DND-41 (cell line): ENCODE measurements around the gene ADGRG7.

Experiments
- ATAC-seq: fragments of 200-7000 bp; cut with Tn5 transposase; 3 replicates; pipeline ENCODE4 v1.9.1; 2021; ENCODE audit warnings: low read depth; ENCODE audit not compliant: insufficient read depth
- DNase-seq: peaks from one replicate; pipeline ENCODE4 v3.0.0-alpha.2; 2020
- H2AFZ ChIP-seq: 2 replicates; pipeline ENCODE4 v1.6.0; 2012; ENCODE audit warnings: low read depth, low read length
- H3K27ac ChIP-seq: 2 replicates; pipeline ENCODE4 v1.5.1; 2012; ENCODE audit warnings: low read length, inconsistent platforms
- H3K27me3 ChIP-seq: fragments of 200-600 bp; sonication (generic); 2 replicates; pipeline ENCODE4 v1.6.0; 2012; ENCODE audit warnings: low read length, mild to moderate bottlenecking, inconsistent platforms; ENCODE audit not compliant: insufficient read depth, poor library complexity
- H3K36me3 ChIP-seq: 2 replicates; pipeline ENCODE4 v1.5.1; 2012; ENCODE audit warnings: low read length, inconsistent platforms; ENCODE audit not compliant: insufficient read depth
- H3K4me1 ChIP-seq: 2 replicates; pipeline ENCODE4 v1.5.1; 2012; ENCODE audit warnings: mild to moderate bottlenecking, low read length; ENCODE audit not compliant: insufficient read depth
- H3K4me2 ChIP-seq: 2 replicates; pipeline ENCODE4 v1.6.0; 2012; ENCODE audit warnings: mild to moderate bottlenecking, moderate library complexity, low read length, inconsistent platforms; ENCODE audit not compliant: insufficient read depth
- H3K4me3 ChIP-seq, 2 experiments: fragments of 200-600 bp in 1 of 2; shearing (Covaris generic) in 1 of 2; 2 replicates each; pipeline ENCODE4 v1.5.1; 2012 to 2016; ENCODE audit warnings: inconsistent platforms in 2 of 2, low read length in 2 of 2, mild to moderate bottlenecking in 2 of 2, low read depth in 1 of 2, moderate library complexity in 1 of 2
- H3K79me2 ChIP-seq: 2 replicates; pipeline ENCODE4 v1.6.0; 2012; ENCODE audit warnings: low read length, inconsistent platforms; ENCODE audit not compliant: insufficient read depth
- H3K9ac ChIP-seq: 2 replicates; pipeline ENCODE4 v1.6.0; 2012; ENCODE audit warnings: low read depth, mild to moderate bottlenecking, inconsistent platforms, low read length, moderate library complexity
- H3K9me3 ChIP-seq: 2 replicates; pipeline ENCODE4 v1.5.1; 2012; ENCODE audit warnings: low read length, moderate library complexity, mild to moderate bottlenecking, inconsistent platforms; ENCODE audit not compliant: insufficient read depth, severe bottlenecking
- H4K20me1 ChIP-seq: 2 replicates; pipeline ENCODE4 v1.6.0; 2012; ENCODE audit warnings: low read length; ENCODE audit not compliant: insufficient read depth
- EZH2 ChIP-seq: IDR thresholded peaks from 3 replicates; pipeline ENCODE4 v1.6.1; 2012; ENCODE audit warnings: borderline replicate concordance, low read depth, mild to moderate bottlenecking, moderate library complexity, low read length, inconsistent platforms; ENCODE audit not compliant: severe bottlenecking
- TF ChIP-seq, protein P1 (sequence below): IDR thresholded peaks from 2 replicates; pipeline ENCODE4 v1.5.1; 2012; ENCODE audit warnings: borderline replicate concordance, low read length, moderate library complexity, mild to moderate bottlenecking; ENCODE audit not compliant: poor library complexity, severe bottlenecking; ENCODE audit errors: extremely low read depth

ADGRG7 gene

GRCh38 chr3:100630664-100631063 lies 21.3 kb downstream of the ADGRG7 start:
- H3K4me2 ChIP-seq = no peak overlapping the region
- H3K9ac ChIP-seq = no peak overlapping the region
- no peak for TF ChIP-seq EZH2
- TF ChIP-seq, protein P1, sequence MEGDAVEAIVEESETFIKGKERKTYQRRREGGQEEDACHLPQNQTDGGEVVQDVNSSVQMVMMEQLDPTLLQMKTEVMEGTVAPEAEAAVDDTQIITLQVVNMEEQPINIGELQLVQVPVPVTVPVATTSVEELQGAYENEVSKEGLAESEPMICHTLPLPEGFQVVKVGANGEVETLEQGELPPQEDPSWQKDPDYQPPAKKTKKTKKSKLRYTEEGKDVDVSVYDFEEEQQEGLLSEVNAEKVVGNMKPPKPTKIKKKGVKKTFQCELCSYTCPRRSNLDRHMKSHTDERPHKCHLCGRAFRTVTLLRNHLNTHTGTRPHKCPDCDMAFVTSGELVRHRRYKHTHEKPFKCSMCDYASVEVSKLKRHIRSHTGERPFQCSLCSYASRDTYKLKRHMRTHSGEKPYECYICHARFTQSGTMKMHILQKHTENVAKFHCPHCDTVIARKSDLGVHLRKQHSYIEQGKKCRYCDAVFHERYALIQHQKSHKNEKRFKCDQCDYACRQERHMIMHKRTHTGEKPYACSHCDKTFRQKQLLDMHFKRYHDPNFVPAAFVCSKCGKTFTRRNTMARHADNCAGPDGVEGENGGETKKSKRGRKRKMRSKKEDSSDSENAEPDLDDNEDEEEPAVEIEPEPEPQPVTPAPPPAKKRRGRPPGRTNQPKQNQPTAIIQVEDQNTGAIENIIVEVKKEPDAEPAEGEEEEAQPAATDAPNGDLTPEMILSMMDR = no peak
- DNase-seq (no peak), ATAC-seq (no peak)
- H3K27ac ChIP-seq = no peak overlapping the region
- H3K79me2 ChIP-seq = no peaks in the 10 kb centered on the region
- H2AFZ ChIP-seq = no peak overlapping the region
- no peak overlapping the region for H3K4me3 ChIP-seq
- no peaks in the 10 kb centered on the region for H3K36me3 ChIP-seq
- no peaks in the 10 kb centered on the region for H4K20me1 ChIP-seq
- no peaks in the 10 kb centered on the region for H3K4me1 ChIP-seq
- no peaks in the 10 kb centered on the region for H3K9me3 ChIP-seq
- H3K27me3 ChIP-seq = no peaks in the 10 kb centered on the region

- no peak overlapping the region for H2AFZ ChIP-seq
- H3K4me2 ChIP-seq = no peak overlapping the region
- no peaks in the 10 kb centered on the region for H3K79me2 ChIP-seq
- no peaks in the 10 kb centered on the region for H4K20me1 ChIP-seq
- H3K27ac ChIP-seq = no peak overlapping the region
- H3K36me3 ChIP-seq = no peaks in the 10 kb centered on the region
- H3K4me1 ChIP-seq = no peaks in the 10 kb centered on the region
- no peak for ATAC-seq
- no peaks in the 10 kb centered on the region for H3K9me3 ChIP-seq
- TF ChIP-seq EZH2 = no peak
- TF ChIP-seq, protein P1 = no peak
- no peak overlapping the region for H3K4me3 ChIP-seq
- H3K9ac ChIP-seq = no peak overlapping the region
- no peaks in the 10 kb centered on the region for H3K27me3 ChIP-seq
- no peak for DNase-seq
Observed at GRCh38 chr3:100631236-100631635, 21.8 kb downstream of the ADGRG7 start.

DNA sequence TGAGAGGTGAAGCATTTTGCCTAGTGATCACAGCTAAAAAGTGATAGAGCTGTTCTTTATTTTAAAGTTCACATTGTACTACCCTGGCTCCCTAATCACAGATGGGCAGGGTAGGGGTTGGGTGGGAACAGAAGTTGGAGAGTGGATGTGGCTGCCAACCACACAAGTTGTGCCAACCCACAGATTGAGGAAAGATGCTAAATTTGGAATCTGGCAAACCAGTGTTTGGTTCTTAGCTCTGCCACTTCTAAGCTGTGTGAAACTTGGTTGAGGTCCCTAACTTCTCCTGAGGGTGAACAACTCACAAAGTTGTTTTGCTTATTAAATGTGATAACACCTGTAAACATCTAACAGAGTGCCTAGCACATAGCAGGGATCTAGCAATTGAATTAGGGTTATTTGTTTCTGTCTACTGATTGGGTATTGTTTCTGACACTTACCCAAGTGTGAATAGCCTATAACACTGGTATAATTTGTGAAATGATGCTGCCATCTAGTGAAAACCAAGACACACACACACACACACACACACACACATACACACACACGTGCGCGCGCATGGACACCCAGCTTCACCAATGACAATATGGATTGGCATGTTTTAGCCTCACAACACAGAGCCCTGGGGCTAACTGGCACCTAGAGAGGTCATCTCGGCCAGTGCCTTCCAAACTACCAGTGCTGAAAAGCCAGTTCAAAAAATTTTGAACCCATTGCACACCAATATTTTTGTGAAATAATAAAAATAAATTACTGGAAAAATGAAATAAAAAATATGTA lies 25.3 kb downstream of the ADGRG7 start:
- Histone ChIP-seq H3K79me2 (no peaks in the 10 kb centered on the region), H3K4me2 (no peak overlapping the region), H3K9ac (no peak overlapping the region), H3K27ac (no peak overlapping the region), H3K4me3 (no peak overlapping the region), H3K36me3 (no peaks in the 10 kb centered on the region), H3K27me3 (no peaks in the 10 kb centered on the region), H4K20me1 (no peaks in the 10 kb centered on the region), H3K4me1 (no peaks in the 10 kb centered on the region), H3K9me3 (no peaks in the 10 kb centered on the region), H2AFZ (no peak overlapping the region)
- ATAC-seq (peak; percentile 79), DNase-seq (peak; percentile 37)
- TF ChIP-seq, protein P1 = peak; percentile 54
- TF ChIP-seq EZH2 = no peak
